Measurements from ENCODE around the gene DST. TPM values are rescaled to one million over a fixed set of nuclear protein-coding genes. Genes with fewer than 3 reads are reported as not detected.

The DST gene
- total and polyA plus RNA-seq, 2 of the 4 experiments (the other 2 are of a cell fraction): 97.7 to 452 TPM

DNA sequence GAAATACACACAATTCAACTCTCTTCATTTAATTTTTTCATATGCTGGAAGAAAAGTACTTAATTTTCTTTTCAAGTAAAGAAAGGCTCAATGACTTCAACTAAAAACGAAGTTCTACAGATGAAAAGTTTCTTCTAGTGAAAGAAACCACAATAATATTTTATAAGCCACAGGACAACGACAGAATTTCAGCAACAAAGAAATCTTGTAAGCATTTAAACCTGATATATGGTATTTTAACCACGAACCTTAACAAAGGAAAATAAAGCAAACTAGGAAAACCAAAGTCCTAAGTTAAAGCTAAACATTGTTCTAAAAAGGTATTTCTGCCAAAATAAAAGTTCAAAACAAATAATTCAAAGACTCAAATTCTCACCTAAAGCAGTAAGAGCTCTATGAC is 24.6 kb upstream of the DST start:
- dilution Hi-C loops (cut with HindIII; ENCODE audit: low sequenced_read_pairs, unreplicated experiment) (no loop called here), in situ Hi-C loops (cut with MboI; ENCODE audit: low sequenced_read_pairs) (no loop called here), intact Hi-C loops (cut with micrococcal nuclease) (no loop called here)
- Histone ChIP-seq H3K14ac (replicated peaks; ENCODE audit: low read depth, low read length) (no peak overlapping the region), H2BK5ac (ENCODE audit: low read depth, low read length, poor library complexity, severe bottlenecking) (no peak overlapping the region), H3K4ac (ENCODE audit: low read depth, low read length) (no peak overlapping the region), H3K9ac (ENCODE audit: low read depth, low read length) (no peak overlapping the region), H2BK15ac (ENCODE audit: low read depth, low read length) (no peak overlapping the region), H4K91ac (ENCODE audit: insufficient read depth, low read depth, low read length) (no peak overlapping the region), H2AK5ac (ENCODE audit: low read depth, low read length) (no peak overlapping the region), H3K23ac (ENCODE audit: low read depth, low read length) (no peak overlapping the region), H3K18ac (ENCODE audit: low read depth, low read length) (no peak overlapping the region), H4K20me1 (ENCODE audit: insufficient read depth, low read length) (peaks cover 25% of the 10 kb centered on the region; the same call in 1 of the 2 replicates), H4K8ac (ENCODE audit: low read depth in 2 of 2, low read length in 2 of 2) (no peak overlapping the region), H2BK20ac (ENCODE audit: low read depth, low read length) (no peak overlapping the region), H3K4me1 (ENCODE audit: control insufficient read depth, insufficient read depth, low read length) (peaks cover 4% of the 10 kb centered on the region), H2BK120ac (ENCODE audit: low read depth, low read length) (no peak overlapping the region), H4K5ac (ENCODE audit: low read depth, low read length) (no peak overlapping the region), H3K4me2 (ENCODE audit: low read depth, low read length) (no peak overlapping the region), H3K9me1 (ENCODE audit: insufficient read depth, low read length) (peaks cover 9% of the 10 kb centered on the region), H3K79me1 (ENCODE audit: low read depth in 1 of 2, low read length in 2 of 2) (peaks cover 38 to 64% of the 10 kb centered on the region in 2 experiments), H3K56ac (ENCODE audit: extremely low read depth, insufficient read depth, low read length) (no peak overlapping the region), H3K27ac (ENCODE audit: insufficient read depth, low read length) (no peak overlapping the region), H3K36me3 (ENCODE audit: control insufficient read depth, insufficient read depth, low read length) (peaks cover 4% of the 10 kb centered on the region), H3K4me3 (ENCODE audit: insufficient read depth, low read depth, low read length) (no peak overlapping the region), H2AFZ (replicated peaks; ENCODE audit: low read length, poor library complexity) (no peak overlapping the region), H3K9me3 (ENCODE audit: control insufficient read depth, insufficient read depth, low read length) (no peaks in the 10 kb centered on the region), H2AK9ac (replicated peaks; ENCODE audit: low read depth, low read length, poor library complexity) (no peak overlapping the region), H3K27me3 (ENCODE audit: control insufficient read depth, insufficient read depth, low read length) (no peaks in the 10 kb centered on the region)
- TF ChIP-seq SMC3 (IDR thresholded peaks at IDR 0.05; ENCODE audit: low read depth, low read length): no peak
- TF ChIP-seq, protein P1, sequence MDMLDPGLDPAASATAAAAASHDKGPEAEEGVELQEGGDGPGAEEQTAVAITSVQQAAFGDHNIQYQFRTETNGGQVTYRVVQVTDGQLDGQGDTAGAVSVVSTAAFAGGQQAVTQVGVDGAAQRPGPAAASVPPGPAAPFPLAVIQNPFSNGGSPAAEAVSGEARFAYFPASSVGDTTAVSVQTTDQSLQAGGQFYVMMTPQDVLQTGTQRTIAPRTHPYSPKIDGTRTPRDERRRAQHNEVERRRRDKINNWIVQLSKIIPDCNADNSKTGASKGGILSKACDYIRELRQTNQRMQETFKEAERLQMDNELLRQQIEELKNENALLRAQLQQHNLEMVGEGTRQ (IDR thresholded peaks at IDR 0.05; ENCODE audit: low read depth, low read length): no peak
- no peak for TF ChIP-seq RFX5 (IDR thresholded peaks at IDR 0.05; ENCODE audit: low read depth, low read length)
- TF ChIP-seq, protein P2, sequence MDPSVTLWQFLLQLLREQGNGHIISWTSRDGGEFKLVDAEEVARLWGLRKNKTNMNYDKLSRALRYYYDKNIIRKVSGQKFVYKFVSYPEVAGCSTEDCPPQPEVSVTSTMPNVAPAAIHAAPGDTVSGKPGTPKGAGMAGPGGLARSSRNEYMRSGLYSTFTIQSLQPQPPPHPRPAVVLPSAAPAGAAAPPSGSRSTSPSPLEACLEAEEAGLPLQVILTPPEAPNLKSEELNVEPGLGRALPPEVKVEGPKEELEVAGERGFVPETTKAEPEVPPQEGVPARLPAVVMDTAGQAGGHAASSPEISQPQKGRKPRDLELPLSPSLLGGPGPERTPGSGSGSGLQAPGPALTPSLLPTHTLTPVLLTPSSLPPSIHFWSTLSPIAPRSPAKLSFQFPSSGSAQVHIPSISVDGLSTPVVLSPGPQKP (IDR thresholded peaks at IDR 0.05; ENCODE audit: borderline replicate concordance, low read depth, low read length): no peak
- no peak for TF ChIP-seq RAD21 (IDR thresholded peaks at IDR 0.05; ENCODE audit: low read length)
- ChIA-PET CTCF (interaction anchor here (1.1 kb wide), 1 partner anchor 12 kb away, joined by 5 read pairs; no protein-coding TSS in a partner anchor), POLR2A (ENCODE audit: unreplicated experiment) (no interaction called here)
- no TSS peak for BruUV-seq (replicated peaks)
- DNase-seq: no peak
- WGBS, 2 experiments (ENCODE audit: extremely low coverage in 2 of 2, insufficient read length in 1 of 2): no CpG with 5 or more reads among the region's 3 CpGs
- ATAC-seq (ENCODE audit: low read depth): no peak
